Effector memory CD4-positive, alpha-beta T cell (primary cell): ENCODE results near the gene CNIH2.
A peak's percentile ranks its signal among the peaks of the same experiment; 100 is the strongest.
"Not testable (repeated sequence)": the region's sequence is repeated elsewhere in the genome, so short reads cannot be mapped to it uniquely, and the experiment has no call there.

Source experiments
- DNase-seq, 3 donors: peaks; one replicate each; pipeline ENCODE4 v3.0.0-alpha.2; 2020
- H3K27ac ChIP-seq: 2 replicates; pipeline ENCODE4 v1.7.0; 2013; ENCODE audit warnings: mild to moderate bottlenecking, low read length, moderate library complexity; ENCODE audit not compliant: insufficient read depth, poor library complexity, severe bottlenecking
- H3K27me3 ChIP-seq: replicated peaks from 2 replicates; pipeline ENCODE4 v1.7.0; 2013; ENCODE audit warnings: mild to moderate bottlenecking, low read length; ENCODE audit not compliant: insufficient read depth, control insufficient read depth, poor library complexity, severe bottlenecking
- H3K36me3 ChIP-seq: 2 replicates; pipeline ENCODE4 v1.7.0; 2013; ENCODE audit warnings: mild to moderate bottlenecking, low read length, moderate library complexity; ENCODE audit not compliant: control insufficient read depth, insufficient read depth
- H3K4me1 ChIP-seq: 2 replicates; pipeline ENCODE4 v1.7.0; 2013; ENCODE audit warnings: low read length, mild to moderate bottlenecking; ENCODE audit not compliant: control insufficient read depth, insufficient read depth, poor library complexity, severe bottlenecking
- H3K4me3 ChIP-seq: 2 replicates; pipeline ENCODE4 v1.7.0; 2013; ENCODE audit warnings: low read length, low read depth, mild to moderate bottlenecking; ENCODE audit not compliant: insufficient read depth, poor library complexity, severe bottlenecking
- H3K9me3 ChIP-seq: 2 replicates; pipeline ENCODE4 v1.7.0; 2013; ENCODE audit warnings: mild to moderate bottlenecking, low read length, moderate library complexity; ENCODE audit not compliant: control insufficient read depth

Gene CNIH2

DNA sequence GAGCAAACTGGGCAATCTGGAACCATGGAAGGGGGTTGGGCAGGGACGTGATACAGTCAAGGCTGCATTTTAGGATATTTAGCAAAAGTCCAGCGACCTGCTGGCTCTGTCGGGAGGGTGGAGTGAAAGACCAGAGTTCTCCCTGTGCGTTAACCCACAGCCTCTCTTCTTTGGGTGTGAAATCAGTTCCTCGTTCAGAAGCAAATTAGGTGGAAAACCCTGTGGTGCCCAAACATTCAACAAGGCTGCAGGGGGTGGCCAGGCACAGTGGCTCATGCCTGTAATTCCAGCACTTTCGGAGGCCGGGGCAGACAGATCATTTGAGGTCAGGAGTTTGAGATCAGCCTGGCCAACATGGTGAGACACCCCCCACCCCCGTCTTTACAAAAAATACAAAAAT lies 19.6 kb downstream of the CNIH2 start:
- H3K36me3 ChIP-seq, result no peaks in the 10 kb centered on the region
- H3K27ac ChIP-seq, result no peak overlapping the region
- no peak for DNase-seq
- H3K4me3 ChIP-seq, result no peak overlapping the region
- no peaks in the 10 kb centered on the region for H3K4me1 ChIP-seq
- peaks cover under 1% of the 10 kb centered on the region for H3K27me3 ChIP-seq
- no peaks in the 10 kb centered on the region for H3K9me3 ChIP-seq

DNA sequence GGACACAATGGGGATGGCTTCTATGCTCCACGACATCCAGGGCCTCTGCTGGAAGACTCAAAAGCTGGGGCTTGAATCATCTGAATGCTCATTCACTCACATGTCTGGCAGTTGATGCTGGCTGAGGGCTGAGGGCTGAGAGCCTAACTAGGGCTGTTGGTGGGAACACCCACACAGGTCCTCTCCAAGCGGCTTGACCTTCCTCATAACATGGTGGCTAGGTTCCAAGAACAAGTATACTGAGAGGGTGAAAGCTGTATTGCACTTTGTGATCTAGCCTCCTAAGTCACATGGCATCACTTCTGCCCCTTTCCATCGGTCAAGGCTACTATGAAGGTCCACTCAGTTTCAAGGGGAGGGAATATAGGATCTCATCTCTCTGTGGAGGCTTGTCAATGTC lies 21.2 kb downstream of the CNIH2 start:
- H3K9me3 ChIP-seq, result no peaks in the 10 kb centered on the region
- H3K27me3 ChIP-seq, result no peaks in the 10 kb centered on the region
- H3K4me3 ChIP-seq, result no peak overlapping the region
- no peaks in the 10 kb centered on the region for H3K36me3 ChIP-seq
- H3K27ac ChIP-seq, result no peak overlapping the region
- DNase-seq, result no peak
- no peaks in the 10 kb centered on the region for H3K4me1 ChIP-seq

DNA sequence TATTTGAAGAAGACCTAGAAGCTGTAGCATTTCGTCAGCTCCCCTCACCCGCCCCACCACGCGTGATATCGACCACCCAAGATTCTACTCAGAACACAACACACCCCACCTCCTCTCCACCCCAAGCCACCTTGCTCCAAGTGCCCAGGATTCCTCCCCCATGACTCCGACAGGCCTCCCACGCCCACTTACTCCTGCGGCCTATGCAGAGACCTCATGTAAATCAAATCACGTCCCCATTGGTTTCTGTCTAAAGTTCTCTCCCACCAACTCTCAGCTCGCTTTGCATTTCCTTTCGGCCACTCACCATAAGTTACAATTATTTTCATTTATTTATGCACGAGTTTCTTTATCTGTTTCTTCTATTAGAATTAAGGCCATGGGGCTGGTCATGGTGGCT lies 24.7 kb downstream of the CNIH2 start:
- Histone ChIP-seq H3K4me1 (no peaks in the 10 kb centered on the region), H3K36me3 (no peaks in the 10 kb centered on the region), H3K9me3 (no peaks in the 10 kb centered on the region), H3K27ac (no peak overlapping the region), H3K27me3 (no peaks in the 10 kb centered on the region), H3K4me3 (no peak overlapping the region)
- no peak for DNase-seq

DNA sequence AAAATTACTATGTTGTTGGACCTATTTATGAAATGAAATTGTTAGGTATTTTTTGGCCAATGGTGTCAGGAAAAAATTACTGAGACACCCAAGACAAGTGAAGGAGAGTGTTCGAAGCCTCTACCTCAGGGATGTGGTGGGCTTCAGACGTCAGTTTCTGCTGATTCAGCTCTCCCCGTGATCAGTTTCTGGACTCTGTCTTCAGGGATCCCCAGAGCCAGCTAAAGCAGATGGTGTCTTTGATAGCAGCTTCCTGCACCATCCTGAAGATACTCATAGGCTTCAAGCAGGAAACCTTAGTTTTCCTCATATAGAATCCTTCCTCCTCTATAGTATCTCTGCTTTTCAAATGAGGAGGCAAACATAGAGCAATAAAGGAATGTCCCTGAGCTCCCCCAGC lies 31.5 kb downstream of the CNIH2 start:
- H3K9me3 ChIP-seq, result no peaks in the 10 kb centered on the region
- no peaks in the 10 kb centered on the region for H3K36me3 ChIP-seq
- DNase-seq, result no peak

DNA sequence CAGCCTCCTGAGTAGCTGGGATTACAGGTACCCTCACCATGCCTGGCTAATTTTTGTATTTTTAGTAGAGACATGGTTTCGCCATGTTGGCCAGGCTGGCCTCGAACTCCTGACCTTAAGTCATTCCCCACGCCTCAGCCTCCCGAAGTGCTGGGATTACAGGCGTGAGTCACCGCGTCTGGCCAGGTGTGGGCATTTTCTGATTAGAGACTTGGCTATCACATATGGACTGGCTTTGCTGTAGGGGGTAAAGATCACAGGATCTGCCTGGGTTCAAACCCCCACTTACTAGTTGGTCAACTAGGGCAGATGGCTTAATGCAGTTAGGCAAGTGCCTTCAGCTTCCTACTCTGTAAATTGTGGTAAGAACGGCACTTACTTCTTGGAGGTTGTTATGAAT lies 32.3 kb downstream of the CNIH2 start:
- no peak overlapping the region for H3K4me3 ChIP-seq
- no peaks in the 10 kb centered on the region for H3K36me3 ChIP-seq
- no peaks in the 10 kb centered on the region for H3K27me3 ChIP-seq
- H3K9me3 ChIP-seq, result no peaks in the 10 kb centered on the region
- peaks cover 12% of the 10 kb centered on the region for H3K4me1 ChIP-seq
- DNase-seq, result no peak
- H3K27ac ChIP-seq, result no peak overlapping the region

More for the DNA sequence above, 31.5 kb downstream of the CNIH2 start:
- Histone ChIP-seq H3K4me1 (peaks cover 12% of the 10 kb centered on the region), H3K27ac (no peak overlapping the region), H3K4me3 (no peak overlapping the region), H3K27me3 (no peaks in the 10 kb centered on the region)

DNA sequence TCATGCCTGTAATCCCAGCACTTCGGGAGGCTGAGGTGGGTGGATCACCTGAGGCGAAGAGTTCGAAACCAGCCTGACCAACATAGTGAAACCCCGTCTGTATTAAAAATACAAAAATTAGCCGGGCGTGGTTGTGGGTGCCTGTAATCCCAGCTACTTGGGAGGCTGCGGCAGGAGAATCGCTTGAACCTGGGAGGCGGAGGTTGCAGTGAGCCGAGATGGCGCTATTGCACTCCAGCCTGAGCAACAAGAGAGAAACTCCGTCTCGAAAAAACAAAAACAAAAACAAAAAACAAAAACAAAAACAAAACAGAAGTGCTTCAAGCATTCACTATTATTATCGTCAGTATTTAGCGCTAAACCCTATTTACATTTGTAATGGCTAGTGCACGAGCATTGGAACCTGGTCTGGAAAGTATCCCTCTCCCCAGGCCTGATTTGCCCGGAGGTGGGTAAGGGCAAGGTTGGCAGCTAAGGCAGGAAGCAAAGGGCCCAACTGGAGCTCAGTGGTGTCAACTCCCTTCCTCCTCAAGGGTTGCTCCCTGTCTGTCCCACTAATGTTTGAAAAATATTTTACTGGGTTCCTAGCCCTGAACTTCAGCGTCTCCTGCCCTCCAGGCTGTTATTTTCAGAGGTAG lies 32.9 kb downstream of the CNIH2 start:
- DNase-seq, H3K36me3 ChIP-seq, H3K27me3 ChIP-seq, H3K27ac ChIP-seq, H3K4me3 ChIP-seq, H3K9me3 ChIP-seq: not testable (repeated sequence)
- H3K4me1 ChIP-seq, result peaks cover 12% of the 10 kb centered on the region

DNA sequence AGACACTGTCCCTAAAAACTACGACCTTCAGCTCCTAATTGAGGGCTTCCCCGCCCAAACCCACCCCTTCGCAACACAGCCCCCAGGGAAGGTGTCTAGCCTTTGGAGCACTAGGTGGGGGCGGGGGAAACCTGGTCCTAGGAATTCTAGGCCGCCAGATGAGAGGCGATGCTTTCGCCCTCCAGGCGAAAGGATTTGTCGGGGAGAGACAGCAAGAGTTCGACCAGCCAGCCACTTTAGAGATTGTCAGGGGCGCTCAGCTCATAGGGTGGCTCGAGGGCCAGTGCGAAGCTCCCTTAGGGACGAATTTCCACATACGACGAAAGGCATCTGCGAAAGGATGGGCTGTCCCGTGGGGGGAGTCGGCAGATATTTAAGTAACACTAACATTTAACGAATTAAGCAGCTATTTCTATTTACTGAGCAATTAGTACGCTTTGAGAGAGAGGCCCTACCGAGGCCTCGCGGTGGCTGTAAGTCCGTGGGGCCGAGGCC lies 33.5 kb downstream of the CNIH2 start:
- Histone ChIP-seq H3K27me3 (no peaks in the 10 kb centered on the region), H3K9me3 (no peaks in the 10 kb centered on the region), H3K27ac (peak overlapping the region; percentile 74), H3K36me3 (no peaks in the 10 kb centered on the region), H3K4me1 (peaks cover 12% of the 10 kb centered on the region), H3K4me3 (peak overlapping the region; percentile 63)
- DNase-seq, result no peak

DNA sequence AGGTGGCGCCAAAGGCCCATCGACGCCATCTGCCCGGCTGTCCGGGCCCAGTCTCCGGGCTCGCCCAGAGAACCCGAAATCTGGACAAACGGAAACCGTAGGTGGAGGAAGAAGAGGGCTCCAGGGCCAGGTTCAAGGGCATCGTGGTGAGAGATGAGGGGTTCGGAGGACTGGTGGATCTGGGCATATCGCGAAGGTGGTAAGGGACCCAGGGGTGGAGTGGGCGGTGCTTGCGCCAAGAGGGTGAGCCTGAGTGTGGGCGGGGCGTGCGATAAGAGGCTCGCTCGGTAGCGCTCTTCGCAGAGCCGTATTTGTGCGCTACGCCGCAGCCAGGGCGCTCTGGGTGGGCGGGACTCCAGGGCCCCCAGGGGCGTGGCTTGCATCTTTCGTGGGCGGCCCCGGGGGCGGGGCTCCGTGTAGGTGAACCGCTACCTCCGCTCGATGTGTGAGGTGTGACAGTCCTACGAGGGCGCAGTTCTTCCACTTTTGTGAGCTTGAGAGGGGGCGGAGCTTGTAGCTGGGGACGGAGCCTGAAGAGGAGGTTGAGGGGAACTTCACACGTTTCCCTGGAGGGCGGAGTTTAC lies 34.1 kb downstream of the CNIH2 start:
- Histone ChIP-seq H3K27ac (peak overlapping the region; percentile 74), H3K9me3 (no peaks in the 10 kb centered on the region), H3K4me3 (peak overlapping the region; percentile 63), H3K4me1 (peaks cover 12% of the 10 kb centered on the region), H3K36me3 (no peaks in the 10 kb centered on the region), H3K27me3 (no peaks in the 10 kb centered on the region)
- DNase-seq, result peak; percentile 92 to 98 (median 97)

DNA sequence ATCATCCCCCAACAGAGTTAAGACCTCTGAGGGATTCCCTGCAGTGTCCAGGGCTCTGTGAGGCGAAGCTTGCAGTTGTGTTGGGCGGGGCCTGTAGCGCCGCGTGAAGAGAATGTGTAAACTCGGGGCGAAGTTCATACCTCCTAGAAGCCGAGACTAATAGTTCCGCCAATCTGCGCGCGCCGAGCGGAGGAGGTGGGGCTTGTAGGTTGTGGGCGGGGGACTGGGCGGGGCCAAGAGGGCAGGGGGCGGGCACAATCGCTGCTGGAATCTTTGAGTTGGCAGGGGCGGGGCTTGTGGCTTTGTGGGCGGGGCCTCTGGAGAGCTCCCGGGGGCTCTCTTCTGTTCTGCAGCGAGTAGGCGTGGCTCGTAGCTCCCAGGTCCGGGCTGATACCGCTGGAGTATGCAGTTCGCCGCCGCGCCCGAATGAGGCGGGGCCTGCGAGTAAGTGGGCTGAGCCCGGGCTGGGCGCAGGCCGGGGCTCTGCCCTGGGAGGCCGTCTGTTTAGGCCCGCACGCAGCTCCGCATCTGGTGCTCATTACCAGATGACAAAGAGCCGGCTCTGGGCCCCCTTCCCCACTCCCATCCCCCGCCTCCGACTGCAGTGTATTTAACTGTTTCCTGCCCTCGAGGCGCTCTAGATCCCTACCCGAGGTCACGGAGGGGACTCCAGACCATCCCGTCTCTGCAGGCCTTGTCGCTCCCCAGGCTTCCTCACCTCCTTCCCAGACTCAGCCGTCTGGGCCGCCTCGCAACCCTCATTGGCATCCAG lies 34.8 kb downstream of the CNIH2 start:
- H3K27me3 ChIP-seq, result no peaks in the 10 kb centered on the region
- peak overlapping the region; percentile 74 for H3K27ac ChIP-seq
- peak; percentile 96 to 99 (median 99) for DNase-seq
- H3K36me3 ChIP-seq, result no peaks in the 10 kb centered on the region
- H3K4me1 ChIP-seq, result peaks cover 18% of the 10 kb centered on the region
- H3K4me3 ChIP-seq, result peak overlapping the region; percentile 53
- H3K9me3 ChIP-seq, result no peaks in the 10 kb centered on the region
